Natural killer cell treated with Interleukin-12 subunit alpha and Interleukin-12 subunit beta and Interleukin-15 and Interleukin-18, amount 100 ng/mL, for 72 hours (primary cell): Measurements from ENCODE around the gene PLCG2. TPM values are rescaled to one million over a fixed set of nuclear protein-coding genes. Genes with fewer than 3 reads are reported as not detected.
A peak's percentile ranks its signal among the peaks of the same experiment; 100 is the strongest.

Experiments
- ATAC-seq, 2 donors: fragments of 150-1000 bp; cut with Tn5 transposase in 1 of 2; sonication (Bioruptor Pico), chemical (Tn5 transposase) in 1 of 2; 2 replicates each; pipeline ENCODE4 v1.10.0; 2021
- DNase-seq: peaks from one replicate; pipeline ENCODE4 v3.0.0; 2022; ENCODE audit warnings: low spot score
- H3K27ac Mint-ChIP-seq, 2 donors: 1 replicate in 1 of 2; 2 replicates in 1 of 2; pipeline ENCODE4 v1.8.0; 2022; ENCODE audit warnings: mixed read lengths in 2 of 2, mild to moderate bottlenecking in 1 of 2, moderate library complexity in 1 of 2
- H3K27me3 Mint-ChIP-seq, 2 donors: 1 replicate in 1 of 2; 2 replicates in 1 of 2; pipeline ENCODE4 v1.8.0; 2022; ENCODE audit warnings: mixed read lengths in 2 of 2
- H3K36me3 Mint-ChIP-seq: one replicate; pipeline ENCODE4 v1.8.0; 2022; ENCODE audit warnings: mixed read lengths
- H3K4me1 Mint-ChIP-seq, 2 donors: 1 replicate in 1 of 2; 2 replicates in 1 of 2; pipeline ENCODE4 v1.8.0; 2022; ENCODE audit warnings: low read depth in 2 of 2, mixed read lengths in 2 of 2, mild to moderate bottlenecking in 1 of 2
- H3K4me3 Mint-ChIP-seq: one replicate; pipeline ENCODE4 v1.8.0; 2022; ENCODE audit warnings: mixed read lengths
- H3K9me3 Mint-ChIP-seq: 2 replicates; pipeline ENCODE4 v1.8.0; 2022; ENCODE audit warnings: mixed read lengths
- total RNA-seq, 2 donors: library from RNA; stranded (reverse); gene quantifications; one replicate each; pipeline ENCODE4 v1.2.3, GENCODE V29; 2022

PLCG2 gene
- total RNA-seq, 2 donors from 2014 or later = 73.4 to 101 TPM

DNA sequence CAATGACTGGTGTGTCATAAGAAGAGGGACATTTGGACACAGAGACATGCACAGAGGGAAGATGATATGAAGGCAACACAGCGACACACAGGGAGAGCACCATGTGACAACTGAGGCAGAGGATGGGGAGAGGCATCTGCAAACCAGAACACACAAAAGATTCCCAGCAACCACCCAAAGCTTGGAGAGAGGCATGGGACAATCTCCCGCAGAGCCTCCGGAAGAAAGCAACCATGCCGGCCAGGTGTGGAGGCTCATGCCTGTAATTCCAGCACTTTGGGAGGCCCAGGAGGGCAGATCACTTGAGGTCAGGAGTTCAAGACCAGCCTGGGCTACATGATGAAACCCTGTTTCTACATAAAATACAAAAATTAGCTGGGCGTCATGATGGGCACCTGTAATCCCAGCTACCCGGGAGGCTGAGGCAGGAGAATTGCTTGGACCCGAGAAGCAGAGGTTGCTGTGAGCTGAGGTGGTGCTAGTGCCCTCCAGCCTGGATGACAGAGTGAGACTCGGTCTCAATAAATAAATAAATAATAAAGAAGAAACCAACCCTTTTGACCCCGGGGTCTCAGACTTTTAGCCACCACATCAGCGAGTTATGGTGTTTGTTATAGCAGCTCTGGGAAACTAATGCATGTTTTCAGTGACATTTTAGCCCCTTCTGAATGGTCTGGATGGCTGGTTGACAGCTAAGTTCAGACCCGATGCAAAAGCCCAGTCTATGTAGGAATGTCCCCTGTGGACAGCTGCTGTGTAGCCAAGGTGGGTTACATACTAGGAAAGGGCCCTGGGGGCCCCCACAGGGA is 13.8 kb upstream of the PLCG2 start:
- Mint-ChIP-seq H3K4me3 (no peak overlapping the region), H3K4me1 (peaks cover 5 to 11% of the 10 kb centered on the region in 2 donors), H3K36me3 (no peaks in the 10 kb centered on the region), H3K27ac (no peak overlapping the region), H3K9me3 (no peaks in the 10 kb centered on the region), H3K27me3 (no peaks in the 10 kb centered on the region)
- ATAC-seq = no peak
- peak; percentile 13 for DNase-seq

DNA sequence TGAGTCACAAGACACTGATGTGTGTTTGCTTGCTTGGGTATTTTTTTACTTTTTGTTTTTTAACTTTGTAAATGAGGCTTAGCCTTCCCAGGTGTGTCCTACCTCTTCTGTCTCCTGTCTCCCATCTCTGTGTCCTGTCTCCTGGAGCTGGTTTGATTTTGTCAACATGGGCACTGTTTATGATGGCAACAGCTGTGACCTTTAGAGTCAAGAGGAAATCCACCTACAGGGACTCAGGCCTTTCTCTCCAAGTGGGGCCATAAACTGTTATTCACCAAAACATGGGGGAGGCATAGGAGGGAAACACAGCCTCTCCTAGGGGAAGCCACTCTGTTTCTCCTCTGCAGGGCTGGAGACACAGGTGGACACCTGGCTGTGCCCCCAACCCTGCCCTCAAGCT is 13.1 kb upstream of the PLCG2 start:
- DNase-seq (no peak), ATAC-seq (no peak)
- H3K4me3 Mint-ChIP-seq = no peak overlapping the region
- H3K36me3 Mint-ChIP-seq = no peaks in the 10 kb centered on the region
- H3K27ac Mint-ChIP-seq = peak overlapping the region in 1 of 2 donors; percentile 3
- H3K27me3 Mint-ChIP-seq = no peaks in the 10 kb centered on the region
- H3K4me1 Mint-ChIP-seq = peaks cover 6 to 12% of the 10 kb centered on the region in 2 donors
- no peaks in the 10 kb centered on the region for H3K9me3 Mint-ChIP-seq

DNA sequence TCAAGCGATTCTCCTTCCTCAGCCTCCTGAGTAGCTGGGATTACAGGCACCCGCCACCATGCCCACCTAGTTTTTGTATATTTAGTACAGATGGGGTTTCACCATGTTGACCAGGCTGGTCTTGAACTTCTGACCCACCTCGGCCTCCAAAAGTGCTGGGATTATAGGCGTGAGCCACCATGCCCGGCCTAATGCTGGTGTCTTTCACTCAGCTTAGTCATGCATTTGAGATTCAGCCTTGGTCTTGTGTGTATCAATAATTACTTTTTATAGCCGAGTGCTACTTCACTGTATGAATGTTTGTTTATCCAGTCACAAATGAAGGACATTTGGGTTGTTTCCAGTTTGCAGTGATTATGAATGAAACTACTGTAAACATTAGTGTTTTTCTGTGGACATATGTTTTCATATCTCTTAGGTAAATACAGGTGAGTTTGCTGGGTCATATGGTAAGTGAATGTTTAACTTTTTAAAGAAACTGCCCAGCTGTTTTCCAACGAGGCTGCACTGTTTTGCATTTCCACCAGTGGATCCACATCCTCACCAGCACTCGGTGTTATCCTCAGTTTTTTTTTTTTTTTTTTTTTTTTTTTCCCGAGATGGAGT is 11.0 kb upstream of the PLCG2 start:
- Mint-ChIP-seq H3K4me1 (peaks cover 18 to 19% of the 10 kb centered on the region in 2 donors), H3K36me3 (no peaks in the 10 kb centered on the region), H3K27me3 (no peaks in the 10 kb centered on the region), H3K9me3 (no peaks in the 10 kb centered on the region), H3K4me3 (no peak overlapping the region), H3K27ac (no peak overlapping the region)
- DNase-seq = no peak
- no peak for ATAC-seq

DNA sequence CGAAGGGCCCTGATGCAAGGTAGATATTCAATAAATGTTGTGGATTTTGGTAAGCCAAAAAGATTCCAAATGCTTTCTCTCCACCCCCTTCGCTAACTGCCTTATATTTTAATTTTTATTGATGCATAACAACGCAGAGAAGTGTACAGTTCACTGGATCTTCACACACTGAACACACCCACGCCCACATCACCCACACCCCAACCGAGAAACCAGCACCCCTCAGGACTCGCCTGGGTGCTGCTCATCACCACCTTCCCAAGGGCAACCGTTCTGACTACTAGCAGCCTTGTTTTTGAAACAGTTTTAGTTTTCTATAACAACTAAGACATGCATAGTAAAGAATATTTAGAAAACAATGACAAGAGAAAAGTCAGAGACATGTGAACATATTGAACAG is 9.1 kb upstream of the PLCG2 start:
- no peaks in the 10 kb centered on the region for H3K36me3 Mint-ChIP-seq
- no peaks in the 10 kb centered on the region for H3K27me3 Mint-ChIP-seq
- H3K4me1 Mint-ChIP-seq = peaks cover 18 to 23% of the 10 kb centered on the region in 2 donors
- peak overlapping the region; percentile 39 for H3K4me3 Mint-ChIP-seq
- DNase-seq = no peak
- H3K9me3 Mint-ChIP-seq = no peaks in the 10 kb centered on the region
- peak overlapping the region; percentile 44 to 61 for H3K27ac Mint-ChIP-seq
- ATAC-seq = peak; percentile 52 to 73

DNA sequence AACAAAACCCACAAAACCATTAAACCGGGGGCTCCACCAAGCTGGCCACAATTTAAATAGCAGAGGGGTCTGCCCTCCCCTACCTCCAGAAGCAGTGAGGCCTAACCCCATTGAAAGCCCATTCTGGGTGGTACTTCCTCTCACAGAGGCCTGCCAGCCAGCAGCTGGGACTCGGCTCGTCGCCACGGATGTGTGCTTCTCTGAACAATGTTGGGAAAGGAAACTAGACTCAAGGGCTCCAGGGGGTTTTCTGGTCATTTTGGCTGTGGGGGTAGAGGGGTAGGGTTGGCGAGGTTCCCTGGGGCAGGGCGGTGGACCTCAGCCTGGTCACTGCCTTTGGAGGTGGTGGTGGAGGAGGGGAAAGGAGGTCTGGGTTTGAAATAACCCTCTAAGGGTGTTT is 4.7 kb upstream of the PLCG2 start:
- peaks cover 20 to 24% of the 10 kb centered on the region in 2 donors for H3K4me1 Mint-ChIP-seq
- no peak overlapping the region for H3K4me3 Mint-ChIP-seq
- H3K36me3 Mint-ChIP-seq = no peaks in the 10 kb centered on the region
- DNase-seq (no peak), ATAC-seq (no peak)
- no peaks in the 10 kb centered on the region for H3K9me3 Mint-ChIP-seq
- H3K27ac Mint-ChIP-seq = peak overlapping the region in 1 of 2 donors; percentile 43
- H3K27me3 Mint-ChIP-seq = no peaks in the 10 kb centered on the region

DNA sequence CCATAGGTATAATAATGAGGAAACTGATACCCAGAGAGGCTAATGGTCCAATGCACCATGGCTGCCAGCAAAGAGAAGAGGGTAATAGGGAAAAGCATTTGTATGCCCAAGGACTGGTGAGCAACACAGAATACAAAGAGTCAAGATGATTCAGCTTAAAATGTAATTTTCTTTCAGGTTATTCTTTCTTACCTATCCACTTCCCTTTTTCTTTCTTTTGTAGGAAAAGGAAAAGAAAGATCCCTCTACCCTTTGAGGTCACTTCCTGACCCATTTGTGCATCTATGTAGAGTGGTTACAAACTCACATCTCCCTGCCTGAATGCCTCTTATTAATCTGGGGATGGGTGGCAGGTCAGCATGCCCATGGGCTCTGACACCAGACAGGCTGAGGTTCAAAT is 3.5 kb upstream of the PLCG2 start:
- no peaks in the 10 kb centered on the region for H3K9me3 Mint-ChIP-seq
- no peaks in the 10 kb centered on the region for H3K27me3 Mint-ChIP-seq
- no peak overlapping the region for H3K4me3 Mint-ChIP-seq
- DNase-seq (no peak), ATAC-seq (no peak)
- peaks cover 23 to 28% of the 10 kb centered on the region in 2 donors for H3K4me1 Mint-ChIP-seq
- H3K27ac Mint-ChIP-seq = no peak overlapping the region
- H3K36me3 Mint-ChIP-seq = no peaks in the 10 kb centered on the region

DNA sequence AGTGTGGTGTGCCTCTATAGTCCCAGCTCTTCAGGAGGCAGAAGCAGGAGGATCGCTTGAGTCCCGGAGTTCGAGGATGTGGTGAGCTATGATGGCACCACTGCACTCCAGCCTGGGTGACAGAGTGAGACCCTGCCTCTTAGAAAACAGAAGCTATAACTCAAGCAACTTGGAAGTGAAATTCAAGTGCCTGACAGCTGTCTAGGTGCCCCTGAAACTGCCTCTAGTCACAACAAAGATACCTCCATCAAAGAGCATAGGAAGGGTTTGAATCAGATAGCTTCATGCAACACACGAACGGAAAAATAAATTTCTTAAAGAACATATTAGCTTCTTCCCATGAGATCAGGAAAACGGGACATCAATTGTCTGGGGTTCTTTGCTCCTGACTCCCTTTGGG is 860 bp upstream of the PLCG2 start:
- no peaks in the 10 kb centered on the region for H3K9me3 Mint-ChIP-seq
- DNase-seq = no peak
- H3K4me1 Mint-ChIP-seq = peaks cover 22 to 29% of the 10 kb centered on the region in 2 donors
- H3K4me3 Mint-ChIP-seq = peak overlapping the region; percentile 86
- no peaks in the 10 kb centered on the region for H3K36me3 Mint-ChIP-seq
- peak overlapping the region in 1 of 2 donors; percentile 85 for H3K27ac Mint-ChIP-seq
- ATAC-seq = no peak
- H3K27me3 Mint-ChIP-seq = no peaks in the 10 kb centered on the region

DNA sequence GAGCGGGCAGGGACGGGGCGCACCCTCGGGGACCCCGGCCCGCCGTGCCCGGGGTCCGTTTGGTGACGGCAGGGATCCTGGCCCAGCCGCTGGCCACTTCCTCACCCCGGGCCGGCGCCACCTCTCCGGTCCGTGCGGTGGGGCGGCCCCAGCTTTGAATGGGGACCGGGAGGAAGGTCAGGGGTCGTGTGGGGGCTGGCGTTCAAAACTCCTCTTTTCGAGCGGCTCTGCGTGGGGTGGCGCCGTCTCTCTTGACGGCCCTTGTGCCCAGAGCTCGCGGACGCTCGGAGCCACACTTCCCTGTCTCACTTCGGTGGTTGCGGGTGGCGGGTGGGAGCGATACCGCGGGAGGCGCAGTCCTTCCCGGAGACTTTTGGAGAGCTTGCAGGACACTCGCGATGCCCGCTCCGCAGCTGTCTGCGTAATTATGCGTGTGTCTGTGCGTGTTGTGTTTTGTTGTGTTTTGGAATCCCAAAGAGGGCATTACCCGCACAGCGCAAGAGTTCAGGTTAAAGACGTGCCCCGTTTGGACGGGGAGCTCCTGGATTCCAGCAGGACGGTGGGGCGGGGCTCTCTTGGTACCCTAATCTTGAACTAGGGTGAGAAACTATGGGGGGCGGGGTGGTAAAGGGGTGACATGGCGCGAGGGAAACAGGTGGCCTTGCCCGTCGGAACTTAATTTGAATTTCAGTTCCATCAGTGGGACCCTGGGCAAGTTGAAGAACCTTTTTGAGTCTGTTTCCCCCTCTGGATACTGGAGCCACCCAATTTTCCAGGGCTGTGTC is 637 bp downstream of the PLCG2 start:
- Mint-ChIP-seq H3K27ac (peak overlapping the region; percentile 28 to 78), H3K36me3 (no peaks in the 10 kb centered on the region), H3K27me3 (no peaks in the 10 kb centered on the region), H3K4me3 (peak overlapping the region; percentile 94), H3K9me3 (no peaks in the 10 kb centered on the region), H3K4me1 (peaks cover 33 to 34% of the 10 kb centered on the region in 2 donors)
- peak; percentile 55 to 57 for ATAC-seq
- DNase-seq = peak; percentile 61

DNA sequence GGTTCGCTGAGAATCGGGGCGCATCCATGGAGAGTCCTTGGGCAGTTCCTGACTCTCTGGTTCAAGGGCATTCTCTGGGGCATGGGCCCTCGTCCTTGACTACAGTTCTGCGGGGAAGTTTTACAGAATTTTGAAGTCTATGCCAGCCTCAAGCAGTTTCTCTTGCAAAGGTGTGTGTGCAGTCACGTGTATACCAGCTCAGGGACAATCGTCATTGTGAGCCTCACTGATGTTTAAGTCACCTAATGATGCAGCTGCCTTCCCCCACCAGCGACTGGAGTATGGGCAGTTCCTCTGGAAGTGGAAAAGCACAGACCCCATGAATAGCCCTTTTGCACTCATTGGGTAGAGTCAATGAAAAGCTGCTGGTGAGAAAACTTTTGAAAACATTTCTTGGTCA is 1.3 kb downstream of the PLCG2 start:
- DNase-seq = no peak
- Mint-ChIP-seq H3K9me3 (no peaks in the 10 kb centered on the region), H3K4me1 (peaks cover 36 to 40% of the 10 kb centered on the region in 2 donors), H3K27me3 (no peaks in the 10 kb centered on the region), H3K27ac (peak overlapping the region; percentile 28 to 78), H3K36me3 (no peaks in the 10 kb centered on the region), H3K4me3 (peak overlapping the region; percentile 94)
- ATAC-seq = no peak

DNA sequence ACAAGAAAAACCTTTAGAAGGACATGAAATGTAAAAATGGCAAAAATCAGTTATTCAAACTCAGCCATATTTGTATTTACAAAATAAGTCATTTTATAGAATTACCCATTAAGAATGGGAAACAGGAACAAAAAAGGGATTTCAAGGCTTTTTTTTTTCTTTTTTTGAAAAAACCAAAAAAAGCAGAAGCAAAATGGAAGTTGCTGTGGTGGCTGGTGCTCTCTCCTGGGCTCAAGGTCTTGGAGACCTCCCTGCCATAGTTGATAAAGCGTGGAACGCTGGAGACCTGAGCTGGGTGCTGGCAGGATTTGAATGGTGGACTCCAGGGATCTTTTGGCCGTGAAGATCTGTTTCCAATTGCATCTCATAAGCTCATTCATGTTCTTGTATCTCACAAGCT is 3.1 kb downstream of the PLCG2 start:
- no peaks in the 10 kb centered on the region for H3K9me3 Mint-ChIP-seq
- H3K27me3 Mint-ChIP-seq = no peaks in the 10 kb centered on the region
- peaks cover 47 to 51% of the 10 kb centered on the region in 2 donors for H3K4me1 Mint-ChIP-seq
- no peak overlapping the region for H3K4me3 Mint-ChIP-seq
- no peak overlapping the region for H3K27ac Mint-ChIP-seq
- H3K36me3 Mint-ChIP-seq = no peaks in the 10 kb centered on the region
- DNase-seq = no peak
- no peak for ATAC-seq

DNA sequence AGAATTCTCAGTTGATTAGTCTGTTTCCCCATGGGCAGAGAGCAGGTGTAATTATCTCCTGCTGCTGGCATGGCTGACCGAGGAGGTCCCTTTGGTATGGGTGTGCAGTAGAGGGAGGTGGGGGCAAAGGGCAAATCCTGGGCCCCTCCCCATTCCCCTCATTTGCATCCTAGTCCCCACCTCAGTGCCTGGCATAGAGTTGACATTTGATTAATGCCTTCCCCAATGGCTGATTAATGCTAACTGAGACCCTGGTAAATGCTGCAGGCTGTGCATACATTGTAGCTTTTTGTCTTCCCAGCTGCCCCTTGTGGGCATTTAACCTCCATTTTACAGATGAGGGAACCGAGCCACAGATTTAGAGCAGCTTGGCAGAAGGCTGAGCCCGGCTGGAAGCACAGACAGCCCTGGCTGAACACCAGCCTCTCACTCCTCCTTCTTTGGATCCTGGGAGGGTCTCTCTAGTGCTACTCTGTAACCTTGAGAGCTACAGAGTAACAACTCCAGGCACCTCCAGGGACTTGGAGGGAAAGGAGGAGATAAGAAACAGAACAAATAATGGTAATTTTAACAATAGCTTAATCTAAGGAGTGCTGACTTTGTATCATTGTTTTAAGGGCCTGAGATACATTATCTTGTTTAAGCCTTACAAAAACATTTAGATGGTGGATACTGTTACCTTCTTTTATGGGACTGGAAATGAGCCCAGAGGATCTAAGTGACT is 5.1 kb downstream of the PLCG2 start:
- Mint-ChIP-seq H3K4me3 (no peak overlapping the region), H3K9me3 (no peaks in the 10 kb centered on the region), H3K36me3 (no peaks in the 10 kb centered on the region), H3K27me3 (no peaks in the 10 kb centered on the region), H3K4me1 (peaks cover 46 to 51% of the 10 kb centered on the region in 2 donors), H3K27ac (peak overlapping the region; percentile 10 to 69)
- DNase-seq = no peak
- ATAC-seq = no peak

DNA sequence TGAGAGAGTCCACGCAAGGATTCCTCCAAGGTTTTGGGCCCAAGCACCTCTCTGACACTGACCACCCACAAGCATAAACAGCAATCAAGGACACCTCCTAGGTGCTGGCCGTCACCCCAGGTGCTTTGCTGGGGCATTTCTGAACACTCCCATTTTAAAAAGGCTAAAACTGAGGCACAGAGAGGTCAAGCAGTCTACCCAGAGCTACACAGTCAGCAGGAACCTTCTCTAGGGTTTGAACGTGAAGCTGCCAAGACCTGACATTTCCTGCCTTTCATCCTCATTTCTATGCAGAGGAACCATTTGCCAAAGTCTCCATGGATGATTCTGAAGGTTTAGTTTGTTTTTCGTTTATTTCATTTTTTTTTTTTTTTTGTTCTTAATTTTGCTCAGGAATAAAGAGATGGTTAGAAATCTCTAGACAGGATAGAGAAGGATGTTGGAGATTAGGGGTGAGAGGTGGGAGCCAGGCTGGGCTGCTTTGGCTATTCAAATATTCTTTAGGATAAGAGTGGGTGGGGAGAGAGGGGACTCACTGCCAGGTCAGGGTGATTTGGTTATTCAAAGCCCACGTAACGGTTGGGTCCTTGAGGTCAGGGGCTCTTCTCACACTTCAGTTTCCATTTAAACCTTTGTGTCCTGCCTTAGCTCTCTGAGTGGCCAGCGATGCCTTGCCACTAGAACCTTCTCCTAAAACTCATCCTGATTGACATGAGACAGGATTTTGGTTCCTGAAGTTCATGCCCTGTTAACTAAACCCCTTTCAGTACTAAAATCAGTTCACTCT is 6.2 kb downstream of the PLCG2 start:
- H3K27me3 Mint-ChIP-seq = no peaks in the 10 kb centered on the region
- H3K4me3 Mint-ChIP-seq = no peak overlapping the region
- H3K9me3 Mint-ChIP-seq = no peaks in the 10 kb centered on the region
- H3K4me1 Mint-ChIP-seq = peaks cover 49 to 55% of the 10 kb centered on the region in 2 donors
- ATAC-seq (no peak), DNase-seq (no peak)
- H3K27ac Mint-ChIP-seq = peak overlapping the region; percentile 10 to 69
- H3K36me3 Mint-ChIP-seq = no peaks in the 10 kb centered on the region

DNA sequence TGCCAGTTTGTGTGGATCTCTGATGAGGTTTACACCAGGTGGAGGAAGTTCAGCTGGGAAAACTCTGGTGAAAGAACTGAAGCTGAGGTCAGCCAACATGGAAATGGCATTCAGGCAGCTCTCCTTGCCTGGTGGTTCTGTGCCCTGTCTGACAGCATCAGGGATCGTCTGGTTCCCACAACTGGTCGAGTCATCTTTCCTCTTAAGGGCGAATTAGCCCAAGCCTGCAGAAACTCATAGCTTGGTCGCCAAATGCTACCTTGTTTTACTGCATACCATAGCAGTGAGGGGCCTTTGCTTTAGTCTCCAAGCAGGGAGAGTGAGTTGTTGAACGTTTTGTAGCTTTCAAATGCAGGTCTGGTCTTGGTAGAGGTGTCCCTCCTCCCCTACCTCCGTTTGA is 7.2 kb downstream of the PLCG2 start:
- ATAC-seq = no peak
- Mint-ChIP-seq H3K36me3 (peaks cover 4% of the 10 kb centered on the region), H3K9me3 (no peaks in the 10 kb centered on the region), H3K4me1 (peaks cover 52 to 58% of the 10 kb centered on the region in 2 donors), H3K27me3 (no peaks in the 10 kb centered on the region), H3K4me3 (no peak overlapping the region), H3K27ac (peak overlapping the region; percentile 50 to 69)
- DNase-seq = no peak
